ENCODE results near the gene DCHS1.

GRCh38 chr11:6612213-6613041, 43.2 kb downstream of the DCHS1 start, which contains the start of gene TAF10:
- TF ChIP-seq CTCF (IDR thresholded peaks at IDR 0.05) (peak; percentile 21 to 45 (median 38)), POLR2A (IDR thresholded peaks at IDR 0.05) (peak; percentile 94 to 98)

Measured in tibial nerve (tissue), 3 donors.